Activated CD4-positive, alpha-beta T cell treated with anti-CD3 and anti-CD28 coated beads, Interleukin-2, amount 10 ng/mL, durations not matched to agents 7 days and 5 days (primary cell): ENCODE measurements around the gene ATP5MG. TPM values are rescaled to one million over a fixed set of nuclear protein-coding genes. Genes with fewer than 3 reads are reported as not detected.
A peak's percentile ranks its signal among the peaks of the same experiment; 100 is the strongest.
"Not testable (repeated sequence)": the region's sequence is repeated elsewhere in the genome, so short reads cannot be mapped to it uniquely, and the experiment has no call there.

ENCODE experiments used
- CTCF ChIA-PET: fragments of 350-600 bp; sonication (Branson Sonifier 250); formaldehyde crosslinking; loops from one replicate; lab custom pipeline; 2021; ENCODE audit warnings: antibody characterized with exemption; lab: Charles Lee
- POLR2A ChIA-PET: fragments of 350-600 bp; sonication (Branson Sonifier 250); formaldehyde crosslinking; loops from one replicate; lab custom pipeline; 2021; ENCODE audit warnings: antibody characterized with exemption; lab: Charles Lee
- DNase-seq: peaks from one replicate; pipeline ENCODE4 v3.0.0-alpha.2; 2020
- H3K27ac Mint-ChIP-seq: one replicate; pipeline ENCODE4 v1.8.0; 2021; ENCODE audit warnings: mild to moderate bottlenecking, moderate library complexity, mixed read lengths
- H3K27me3 Mint-ChIP-seq: one replicate; pipeline ENCODE4 v1.8.0; 2021; ENCODE audit warnings: mixed read lengths
- H3K36me3 Mint-ChIP-seq: one replicate; pipeline ENCODE4 v1.8.0; 2021; ENCODE audit warnings: low read depth, mixed read lengths
- H3K4me1 Mint-ChIP-seq: one replicate; pipeline ENCODE4 v1.8.0; 2021; ENCODE audit warnings: mixed read lengths
- H3K4me3 Mint-ChIP-seq: one replicate; pipeline ENCODE4 v1.8.0; 2021; ENCODE audit warnings: mild to moderate bottlenecking, moderate library complexity, mixed read lengths
- H3K9me3 Mint-ChIP-seq: one replicate; pipeline ENCODE4 v1.8.0; 2021; ENCODE audit warnings: mixed read lengths
- total RNA-seq, 2 experiments: library from RNA; stranded (reverse); gene quantifications; one replicate each; pipeline ENCODE4 v1.2.3, GENCODE V29; 2021

The ATP5MG gene
- total RNA-seq, 2 experiments from 2014 or later: 195 to 272 TPM

DNA sequence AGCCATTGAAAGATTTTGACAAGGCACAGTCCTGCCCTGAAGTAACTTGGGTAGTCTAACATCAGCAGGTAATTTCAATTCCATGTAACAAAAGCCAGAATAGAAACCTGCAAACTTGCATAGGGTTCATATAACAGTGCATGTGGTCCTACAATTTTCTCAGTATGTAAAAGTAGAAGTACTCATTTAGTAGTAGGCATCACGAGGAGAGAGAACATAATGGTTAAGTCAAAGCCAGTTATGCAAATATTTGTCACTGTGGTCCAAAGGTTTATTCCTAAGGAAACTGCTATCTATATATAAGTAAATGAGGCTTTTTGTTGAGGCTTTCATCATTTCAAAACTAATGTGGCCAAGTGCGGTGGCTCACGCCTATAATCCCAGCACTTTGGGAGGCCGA, 10.1 kb downstream of the ATP5MG start:
- Mint-ChIP-seq H3K27ac (no peak overlapping the region), H3K4me1 (peaks cover 6% of the 10 kb centered on the region), H3K27me3 (no peaks in the 10 kb centered on the region), H3K36me3 (peaks cover 39% of the 10 kb centered on the region), H3K4me3 (no peak overlapping the region), H3K9me3 (no peaks in the 10 kb centered on the region)
- ChIA-PET CTCF (interaction anchor here (0.5 kb wide), 1 partner anchor 65 kb away, joined by 5 read pairs; no protein-coding TSS in a partner anchor), POLR2A (no interaction called here)
- no peak for DNase-seq

DNA sequence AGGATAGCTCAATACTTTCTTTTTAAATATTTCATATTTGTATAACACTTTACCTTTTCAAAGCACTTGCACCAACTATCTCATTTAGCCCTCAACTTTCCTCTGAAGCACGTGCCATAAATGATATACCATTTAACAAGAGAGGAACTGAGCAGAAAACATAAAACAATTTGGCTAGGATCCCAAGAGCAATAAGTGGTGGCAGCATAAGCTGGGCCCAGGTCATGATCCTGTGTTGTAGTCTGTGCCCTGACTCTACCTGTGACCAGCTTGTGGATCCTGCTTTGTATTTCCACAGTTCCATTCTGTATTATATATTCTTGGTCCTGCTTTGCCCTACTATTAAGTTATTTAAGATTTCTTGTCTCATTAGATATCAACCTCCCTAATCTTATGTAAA, 11.5 kb downstream of the ATP5MG start:
- DNase-seq: no peak
- Mint-ChIP-seq H3K27me3 (no peaks in the 10 kb centered on the region), H3K4me3 (no peak overlapping the region), H3K27ac (peak overlapping the region; percentile 16), H3K36me3 (peaks cover 30% of the 10 kb centered on the region), H3K9me3 (no peaks in the 10 kb centered on the region), H3K4me1 (peaks cover 5% of the 10 kb centered on the region)
- CTCF ChIA-PET: interaction anchor here (0.8 to 2.5 kb wide), 6 partner anchors 10 to 63 kb away, joined by 3 to 11 read pairs (median 3); no protein-coding TSS in a partner anchor
- POLR2A ChIA-PET: interaction anchor here (1.0 kb wide), 1 partner anchor 15 kb away, joined by 3 read pairs; no protein-coding TSS in a partner anchor

DNA sequence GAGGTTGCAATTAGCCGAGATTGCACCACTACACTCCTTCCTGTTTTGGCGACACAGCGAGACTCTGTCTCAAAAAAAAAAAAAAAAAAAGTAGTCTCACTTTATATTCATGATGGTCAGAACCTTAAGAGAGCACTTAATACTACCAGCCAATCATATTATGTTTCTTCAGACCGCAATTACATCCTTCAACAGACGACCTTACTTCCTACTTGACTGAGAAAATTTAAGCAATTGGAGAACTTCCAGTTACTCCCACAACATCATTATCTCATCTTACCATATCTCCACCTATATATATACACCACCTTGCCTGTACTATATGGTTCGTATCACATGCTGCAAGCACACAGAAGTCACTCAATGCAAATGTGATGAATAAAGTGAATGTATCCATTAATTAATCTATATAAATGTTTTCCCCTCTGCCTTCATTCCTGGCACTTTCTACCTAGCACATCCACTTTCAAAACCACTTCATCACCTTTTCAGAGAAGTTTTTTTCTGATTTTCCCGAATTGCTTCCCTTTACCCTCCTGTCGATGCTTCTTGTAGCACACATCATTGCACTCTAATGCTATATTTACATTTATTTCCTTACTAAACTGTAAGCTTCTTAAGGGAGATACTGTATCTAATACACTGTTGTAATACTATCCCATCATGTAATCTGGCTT, 13.8 kb downstream of the ATP5MG start:
- Mint-ChIP-seq H3K4me3 (no peak overlapping the region), H3K36me3 (peaks cover 15% of the 10 kb centered on the region)
- no peak for DNase-seq

DNA sequence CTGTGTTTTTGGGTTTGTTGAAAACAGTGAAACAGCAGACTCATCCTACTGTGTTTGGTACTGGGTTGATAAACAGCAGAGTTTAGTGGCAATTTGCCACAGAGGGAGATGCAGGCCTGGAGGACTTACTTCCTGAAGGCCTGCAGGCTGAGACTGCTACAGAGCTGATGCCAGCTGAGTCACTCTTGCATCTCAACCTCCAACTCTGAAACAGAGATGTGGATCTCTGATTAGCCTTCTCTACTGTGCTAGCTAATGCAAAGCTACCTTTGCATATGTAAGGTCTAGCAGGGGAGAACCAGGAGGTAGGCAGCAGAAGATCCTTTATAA, 14.3 kb downstream of the ATP5MG start:
- Mint-ChIP-seq H3K4me1 (peaks cover 1% of the 10 kb centered on the region), H3K36me3 (peaks cover 11% of the 10 kb centered on the region), H3K9me3 (no peaks in the 10 kb centered on the region), H3K27me3 (no peaks in the 10 kb centered on the region), H3K27ac (no peak overlapping the region), H3K4me3 (no peak overlapping the region)
- DNase-seq: peak; percentile 42
- CTCF ChIA-PET: interaction anchor here (0.6 to 1.7 kb wide), 6 partner anchors 9 to 359 kb away, joined by 3 to 4 read pairs (median 4); partner anchors contain the start of gene SCN4B
- POLR2A ChIA-PET: no interaction called here

More for the DNA sequence above, 13.8 kb downstream of the ATP5MG start:
- H3K4me1 Mint-ChIP-seq: peaks cover 1% of the 10 kb centered on the region
- POLR2A ChIA-PET: interaction anchor here (0.6 kb wide), 1 partner anchor 154 kb away, joined by 5 read pairs; no protein-coding TSS in a partner anchor
- CTCF ChIA-PET: interaction anchor here (0.6 to 1.7 kb wide), 5 partner anchors 9 to 359 kb away, joined by 3 to 4 read pairs (median 3); partner anchors contain the start of gene SCN4B
- no peak overlapping the region for H3K27ac Mint-ChIP-seq
- H3K9me3 Mint-ChIP-seq: no peaks in the 10 kb centered on the region
- H3K27me3 Mint-ChIP-seq: no peaks in the 10 kb centered on the region

DNA sequence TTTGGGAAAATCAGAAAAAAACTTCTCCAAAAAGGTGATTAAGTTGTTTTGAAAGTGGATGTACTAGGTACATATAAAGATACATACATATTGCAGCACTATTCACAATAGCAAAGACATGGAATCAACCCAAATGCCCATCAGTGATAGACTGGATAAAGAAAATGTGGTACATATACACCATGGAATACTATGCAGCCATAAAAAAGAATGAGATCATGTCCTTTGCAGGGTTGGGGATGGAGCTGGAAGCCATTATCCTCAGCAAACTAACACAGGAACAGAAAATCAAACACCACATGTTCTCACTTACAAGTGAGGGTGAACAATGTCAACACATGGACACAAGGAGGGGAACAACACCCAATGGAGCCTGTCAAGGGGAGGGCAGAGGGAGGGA, 15.5 kb downstream of the ATP5MG start:
- ChIA-PET POLR2A (interaction anchor here (0.5 kb wide), 1 partner anchor 375 kb away, joined by 5 read pairs; no protein-coding TSS in a partner anchor), CTCF (interaction anchor here (0.9 to 1.7 kb wide), 4 partner anchors 10 to 371 kb away, joined by 3 to 7 read pairs (median 4); no protein-coding TSS in a partner anchor)
- H3K27ac Mint-ChIP-seq, H3K36me3 Mint-ChIP-seq, H3K27me3 Mint-ChIP-seq, H3K4me1 Mint-ChIP-seq, DNase-seq, H3K4me3 Mint-ChIP-seq, H3K9me3 Mint-ChIP-seq: not testable (repeated sequence)

DNA sequence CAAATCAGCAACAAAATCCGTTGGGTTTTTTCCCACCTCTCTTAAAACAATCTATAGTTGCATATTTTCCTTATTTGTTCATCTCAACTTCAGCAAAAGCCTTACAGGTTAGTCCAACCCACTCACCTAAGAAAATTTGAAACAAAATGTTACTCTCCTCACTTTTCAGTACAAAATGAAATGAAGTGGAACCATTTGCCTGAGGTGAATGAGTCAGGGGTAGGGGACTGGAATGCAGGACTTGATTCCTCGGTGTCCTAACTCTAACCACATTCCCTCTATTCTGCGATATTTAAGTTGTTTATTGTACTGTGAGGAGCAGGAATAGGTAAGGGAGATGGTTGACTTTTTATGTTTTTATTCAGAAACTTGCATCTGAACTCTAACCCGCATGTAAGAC, 16.4 kb downstream of the ATP5MG start:
- Mint-ChIP-seq H3K27me3 (no peaks in the 10 kb centered on the region), H3K4me1 (peaks cover 1% of the 10 kb centered on the region), H3K9me3 (no peaks in the 10 kb centered on the region), H3K27ac (no peak overlapping the region), H3K36me3 (peaks cover 7% of the 10 kb centered on the region), H3K4me3 (no peak overlapping the region)
- ChIA-PET CTCF (interaction anchor here (0.9 to 1.7 kb wide), 2 partner anchors 11 to 370 kb away, joined by 3 to 7 read pairs; no protein-coding TSS in a partner anchor), POLR2A (no interaction called here)
- no peak for DNase-seq

DNA sequence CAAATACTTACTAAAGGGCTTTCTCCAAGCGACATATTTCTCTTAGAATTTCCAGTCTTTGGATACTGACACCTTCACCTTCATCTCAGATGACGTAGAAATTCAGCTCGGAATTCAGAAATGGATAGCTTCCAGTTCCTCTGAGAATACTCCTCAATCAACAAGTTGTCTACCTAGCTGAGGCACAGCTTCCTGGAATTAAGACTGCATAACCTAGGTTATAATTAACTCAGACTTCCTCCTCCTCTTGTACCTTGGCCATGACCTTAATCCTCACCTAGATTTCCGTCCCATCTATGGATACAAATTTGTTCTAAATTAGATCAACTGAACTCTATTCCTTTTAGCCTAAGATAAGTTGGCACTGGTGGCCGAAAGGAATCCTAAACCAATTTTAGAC, 17.4 kb downstream of the ATP5MG start:
- H3K4me1 Mint-ChIP-seq: peaks cover 1% of the 10 kb centered on the region
- POLR2A ChIA-PET: no interaction called here

DNA sequence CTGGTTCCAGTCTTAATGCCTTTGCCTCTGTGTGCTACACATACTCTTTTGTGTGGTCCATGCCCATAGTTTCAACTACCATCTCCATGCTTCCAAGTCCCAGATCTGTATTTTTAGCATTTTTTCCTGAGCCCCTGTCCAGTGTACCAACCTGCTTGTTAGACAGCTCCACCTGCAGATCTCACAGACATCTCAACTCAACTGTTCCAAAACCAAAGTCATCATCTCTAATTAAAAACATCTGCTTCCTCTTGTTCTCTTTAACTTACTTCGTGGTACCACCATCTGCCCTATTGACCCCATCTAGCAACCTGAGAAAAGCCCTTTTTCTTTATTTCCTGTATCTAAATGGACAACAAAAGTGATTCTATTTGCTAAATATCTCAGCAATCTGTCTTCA, 26.3 kb downstream of the ATP5MG start:
- H3K27me3 Mint-ChIP-seq: peaks cover 6% of the 10 kb centered on the region
- no peak overlapping the region for H3K4me3 Mint-ChIP-seq
- no peak overlapping the region for H3K27ac Mint-ChIP-seq
- ChIA-PET CTCF (interaction anchor here (0.6 to 1.8 kb wide), 4 partner anchors 9 to 673 kb away, joined by 3 to 6 read pairs (median 4); no protein-coding TSS in a partner anchor), POLR2A (no interaction called here)
- peaks cover 8% of the 10 kb centered on the region for H3K4me1 Mint-ChIP-seq
- H3K36me3 Mint-ChIP-seq: no peaks in the 10 kb centered on the region
- no peaks in the 10 kb centered on the region for H3K9me3 Mint-ChIP-seq
- DNase-seq: no peak

More for the DNA sequence above, 17.4 kb downstream of the ATP5MG start:
- Mint-ChIP-seq H3K27me3 (no peaks in the 10 kb centered on the region), H3K9me3 (no peaks in the 10 kb centered on the region), H3K36me3 (peaks cover 2% of the 10 kb centered on the region), H3K4me3 (no peak overlapping the region), H3K27ac (no peak overlapping the region)
- CTCF ChIA-PET: interaction anchor here (0.5 to 2.1 kb wide), 5 partner anchors 9 to 24 kb away, joined by 3 to 7 read pairs (median 3); partner anchors contain the start of gene ATP5MG
- no peak for DNase-seq

DNA sequence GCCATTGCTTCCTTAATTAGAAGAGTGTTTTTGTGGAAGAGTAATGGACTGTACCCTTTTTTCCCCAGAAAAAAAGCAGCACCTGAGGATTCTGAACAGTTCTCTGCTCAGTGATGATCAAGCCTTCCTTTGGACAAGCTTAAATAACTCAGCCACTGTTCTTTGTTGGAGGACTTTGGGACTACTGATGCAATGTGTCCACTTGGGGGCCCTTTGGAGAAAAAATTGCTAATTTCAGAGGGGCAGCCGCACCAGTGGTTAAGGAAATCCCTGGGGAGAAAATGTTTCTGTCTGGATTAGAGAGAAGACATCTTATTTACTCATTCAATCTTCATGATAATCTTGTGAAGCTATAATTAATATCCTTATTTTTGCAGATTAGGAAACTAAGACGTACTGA, 29.6 kb downstream of the ATP5MG start:
- Mint-ChIP-seq H3K27ac (no peak overlapping the region), H3K4me3 (no peak overlapping the region), H3K4me1 (peaks cover 22% of the 10 kb centered on the region), H3K36me3 (no peaks in the 10 kb centered on the region), H3K9me3 (no peaks in the 10 kb centered on the region), H3K27me3 (peaks cover 6% of the 10 kb centered on the region)
- no peak for DNase-seq
- ChIA-PET POLR2A (no interaction called here), CTCF (interaction anchor here (1.1 to 2.2 kb wide), 4 partner anchors 9 to 22 kb away, joined by 3 to 5 read pairs (median 4); no protein-coding TSS in a partner anchor)

DNA sequence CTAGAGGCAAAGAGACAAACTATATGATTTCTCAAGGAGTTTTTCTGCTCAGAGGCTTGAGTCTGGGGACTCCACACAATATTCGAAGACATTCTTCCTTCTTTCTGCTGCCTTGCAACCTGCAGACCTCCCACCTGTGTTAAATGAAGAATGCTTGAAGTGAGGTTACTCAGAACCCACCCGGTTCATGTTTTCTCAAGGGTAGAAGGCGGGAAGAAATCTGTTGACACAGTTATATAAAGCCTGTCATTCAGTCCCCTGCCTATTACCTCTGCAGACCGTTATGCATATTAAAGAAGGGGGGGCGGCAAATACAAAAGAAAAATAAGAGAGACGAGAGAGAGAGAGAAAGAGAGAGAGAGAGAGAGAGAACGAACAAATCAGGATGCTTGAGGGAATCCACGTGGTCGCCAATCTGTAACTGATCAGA, 32.7 kb downstream of the ATP5MG start:
- peaks cover 19% of the 10 kb centered on the region for H3K4me1 Mint-ChIP-seq
- peaks cover 4% of the 10 kb centered on the region for H3K36me3 Mint-ChIP-seq
- no peaks in the 10 kb centered on the region for H3K9me3 Mint-ChIP-seq
- peak overlapping the region; percentile 85 for H3K4me3 Mint-ChIP-seq
- peak overlapping the region; percentile 96 for H3K27ac Mint-ChIP-seq
- POLR2A ChIA-PET: interaction anchor here (0.7 to 1.0 kb wide), 3 partner anchors 225 to 250 kb away, joined by 3 to 4 read pairs (median 4); no protein-coding TSS in a partner anchor
- CTCF ChIA-PET: interaction anchor here (0.7 to 2.4 kb wide), 6 partner anchors 11 to 75 kb away, joined by 3 to 8 read pairs (median 4); no protein-coding TSS in a partner anchor
- H3K27me3 Mint-ChIP-seq: no peaks in the 10 kb centered on the region
- no peak for DNase-seq

DNA sequence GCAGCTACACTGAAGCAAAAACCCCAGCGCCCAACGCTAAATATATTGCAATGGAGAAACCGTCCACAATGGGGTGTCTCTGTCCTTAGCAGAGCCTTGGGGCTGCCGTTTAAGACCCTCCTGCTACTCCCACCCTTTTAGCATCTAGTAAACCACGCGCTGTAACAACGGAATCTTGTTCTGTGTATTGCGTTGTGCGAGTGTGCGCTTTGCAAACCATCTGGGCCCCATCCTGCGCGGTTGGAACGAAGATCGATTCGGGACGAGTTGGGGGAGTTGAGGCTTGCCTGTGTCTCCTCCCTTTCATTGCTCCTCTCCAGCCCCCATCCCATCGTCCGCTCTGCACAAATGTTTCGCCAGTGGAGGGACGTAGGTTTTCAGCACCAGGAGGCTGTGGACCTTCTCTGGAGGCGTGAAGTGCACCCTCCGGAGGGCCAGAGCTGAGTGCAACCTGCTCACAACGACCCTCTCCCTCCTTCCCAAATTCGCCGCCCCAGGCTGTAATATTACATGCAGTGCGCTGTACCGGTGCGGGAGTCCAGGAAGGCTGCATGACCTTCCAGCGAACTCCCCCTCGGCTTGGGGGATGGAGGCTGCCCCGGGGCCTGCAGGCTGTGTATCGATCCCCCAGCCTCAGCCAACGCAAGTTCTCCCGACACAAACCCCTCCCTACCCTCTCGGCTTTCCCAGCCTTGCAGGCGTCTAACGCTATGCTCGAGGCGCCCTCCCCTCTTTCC, 33.3 kb downstream of the ATP5MG start:
- no peaks in the 10 kb centered on the region for H3K27me3 Mint-ChIP-seq
- H3K9me3 Mint-ChIP-seq: no peaks in the 10 kb centered on the region
- H3K4me3 Mint-ChIP-seq: peak overlapping the region; percentile 85
- POLR2A ChIA-PET: interaction anchor here (0.5 to 1.0 kb wide), 6 partner anchors 28 to 251 kb away, joined by 3 to 4 read pairs (median 3); no protein-coding TSS in a partner anchor
- DNase-seq: peak; percentile 74
- CTCF ChIA-PET: interaction anchor here (0.6 to 2.4 kb wide), 11 partner anchors 10 to 75 kb away, joined by 3 to 8 read pairs (median 3); no protein-coding TSS in a partner anchor
- peak overlapping the region; percentile 96 for H3K27ac Mint-ChIP-seq
- peaks cover 8% of the 10 kb centered on the region for H3K36me3 Mint-ChIP-seq
- peaks cover 25% of the 10 kb centered on the region for H3K4me1 Mint-ChIP-seq

DNA sequence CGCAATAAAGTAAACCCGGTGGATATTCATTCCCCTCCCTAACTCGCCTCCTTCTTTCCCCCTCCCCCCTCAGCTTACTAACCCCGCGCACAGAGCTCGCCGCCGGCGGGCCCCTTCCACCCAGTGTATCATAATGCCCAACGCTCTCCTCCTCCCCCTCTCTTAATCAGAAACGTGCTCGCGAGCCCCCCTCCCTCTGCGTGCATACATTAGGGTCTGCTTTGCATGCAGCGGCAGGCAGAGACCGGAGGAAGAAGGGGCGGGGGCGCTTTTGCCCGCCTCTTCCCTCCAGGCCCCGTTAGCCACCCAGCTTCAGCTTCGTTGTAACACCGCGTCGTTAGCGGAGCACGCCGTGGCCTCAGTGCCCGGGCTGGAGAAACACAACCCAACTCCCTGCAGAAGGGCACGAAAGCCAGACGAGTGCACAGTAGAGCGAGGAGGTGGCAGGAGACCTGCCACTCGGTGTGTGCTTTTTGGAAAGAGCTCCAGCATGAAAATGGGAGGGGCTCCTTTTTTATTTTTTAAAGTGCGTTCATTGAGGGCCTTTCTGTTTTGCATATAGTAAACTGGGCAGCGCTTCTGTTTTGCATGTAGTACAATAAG, 34.0 kb downstream of the ATP5MG start:
- DNase-seq: peak; percentile 70
- ChIA-PET CTCF (interaction anchor here (0.6 to 2.4 kb wide), 14 partner anchors 9 to 233 kb away, joined by 3 to 8 read pairs (median 4); no protein-coding TSS in a partner anchor), POLR2A (interaction anchor here (0.5 to 1.0 kb wide), 4 partner anchors 29 to 233 kb away, joined by 3 to 4 read pairs (median 3); no protein-coding TSS in a partner anchor)
- H3K27me3 Mint-ChIP-seq: no peaks in the 10 kb centered on the region
- H3K4me3 Mint-ChIP-seq: peak overlapping the region; percentile 85
- H3K27ac Mint-ChIP-seq: peak overlapping the region; percentile 96
- H3K4me1 Mint-ChIP-seq: peaks cover 32% of the 10 kb centered on the region
- H3K9me3 Mint-ChIP-seq: no peaks in the 10 kb centered on the region
- H3K36me3 Mint-ChIP-seq: peaks cover 13% of the 10 kb centered on the region
